ENCODE measurements around the gene CAMTA1. TPM values are rescaled to one million over a fixed set of nuclear protein-coding genes. Genes with fewer than 3 reads are reported as not detected.

The CAMTA1 gene
- total RNA-seq, 1 donor from 2014 or later, result 79.3 TPM

- DNase-seq (ENCODE audit: low read depth), result no peak
These were observed 411.0 kb downstream of the CAMTA1 start for GRCh38 chr1:7196036-7196911.

DNA sequence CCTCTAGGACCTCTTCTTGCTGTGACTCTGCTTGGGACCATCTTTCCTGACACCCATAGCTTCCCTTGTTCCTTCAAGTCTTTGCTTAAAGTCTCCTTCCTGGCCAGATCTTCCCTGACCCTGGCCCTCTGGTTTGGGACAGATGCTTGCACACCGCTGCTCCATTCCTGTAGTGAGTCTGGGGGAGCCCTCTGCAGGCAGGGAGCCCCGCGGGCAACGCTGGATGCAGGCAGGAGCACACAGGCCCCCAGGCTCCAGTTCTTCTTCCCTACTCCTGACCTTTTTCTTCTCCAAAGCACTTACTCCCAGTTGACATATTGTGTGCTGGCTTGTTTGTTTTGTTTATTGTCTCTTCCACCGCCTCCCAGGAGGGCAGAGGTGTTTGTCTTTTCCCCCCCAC lies 413.4 kb downstream of the CAMTA1 start:
- DNase-seq (ENCODE audit: low read depth), result no peak

- DNase-seq (ENCODE audit: low read depth), result no peak
These were observed 414.0 kb downstream of the CAMTA1 start for GRCh38 chr1:7199077-7199779.

GRCh38 chr1:7207875-7208646 lies 422.8 kb downstream of the CAMTA1 start:
- DNase-seq (ENCODE audit: low read depth), result peak; percentile 74

- no peak for DNase-seq (ENCODE audit: low read depth)
These were observed 423.5 kb downstream of the CAMTA1 start for GRCh38 chr1:7208647-7209180.

GRCh38 chr1:7209336-7209735 lies 424.1 kb downstream of the CAMTA1 start:
- no peak for DNase-seq (ENCODE audit: low read depth)

DNA sequence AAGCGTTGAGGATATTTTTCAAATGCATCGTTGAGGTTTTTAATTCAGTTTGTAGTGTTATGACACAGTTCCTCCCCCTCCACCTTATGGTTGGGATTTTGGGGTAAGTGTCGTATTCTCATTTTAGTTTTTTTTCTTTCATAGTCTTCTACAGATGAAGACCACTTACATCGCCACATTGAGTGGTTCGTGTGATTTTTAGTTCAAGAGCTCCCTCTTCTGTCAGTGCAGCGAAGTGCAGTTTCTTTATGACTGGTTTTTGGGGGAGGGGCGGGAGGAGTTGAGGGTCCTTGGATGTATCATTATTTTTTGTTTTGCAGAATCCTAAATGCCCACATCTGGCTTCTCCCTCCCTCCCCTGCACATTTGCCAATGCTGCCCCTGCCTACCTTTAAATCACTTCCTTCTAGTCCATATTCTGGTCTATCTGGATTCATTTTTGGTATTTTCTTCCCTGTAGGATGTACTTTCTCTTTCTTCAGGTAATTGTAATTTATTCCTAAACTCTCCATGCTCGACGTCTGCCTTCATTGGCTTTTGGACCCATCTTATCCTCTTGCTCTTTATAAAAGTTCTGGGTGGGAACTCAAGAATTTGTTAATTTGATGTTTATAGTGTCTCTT lies 433.1 kb downstream of the CAMTA1 start:
- DNase-seq (ENCODE audit: low read depth), result peak; percentile 49

- no peak for DNase-seq (ENCODE audit: low read depth)
These were observed 433.8 kb downstream of the CAMTA1 start for GRCh38 chr1:7219031-7219430.

GRCh38 chr1:7220007-7220406 lies 434.8 kb downstream of the CAMTA1 start:
- DNase-seq (ENCODE audit: low read depth), result no peak

GRCh38 chr1:7220712-7221252 lies 435.5 kb downstream of the CAMTA1 start:
- no peak for DNase-seq (ENCODE audit: low read depth)

DNA sequence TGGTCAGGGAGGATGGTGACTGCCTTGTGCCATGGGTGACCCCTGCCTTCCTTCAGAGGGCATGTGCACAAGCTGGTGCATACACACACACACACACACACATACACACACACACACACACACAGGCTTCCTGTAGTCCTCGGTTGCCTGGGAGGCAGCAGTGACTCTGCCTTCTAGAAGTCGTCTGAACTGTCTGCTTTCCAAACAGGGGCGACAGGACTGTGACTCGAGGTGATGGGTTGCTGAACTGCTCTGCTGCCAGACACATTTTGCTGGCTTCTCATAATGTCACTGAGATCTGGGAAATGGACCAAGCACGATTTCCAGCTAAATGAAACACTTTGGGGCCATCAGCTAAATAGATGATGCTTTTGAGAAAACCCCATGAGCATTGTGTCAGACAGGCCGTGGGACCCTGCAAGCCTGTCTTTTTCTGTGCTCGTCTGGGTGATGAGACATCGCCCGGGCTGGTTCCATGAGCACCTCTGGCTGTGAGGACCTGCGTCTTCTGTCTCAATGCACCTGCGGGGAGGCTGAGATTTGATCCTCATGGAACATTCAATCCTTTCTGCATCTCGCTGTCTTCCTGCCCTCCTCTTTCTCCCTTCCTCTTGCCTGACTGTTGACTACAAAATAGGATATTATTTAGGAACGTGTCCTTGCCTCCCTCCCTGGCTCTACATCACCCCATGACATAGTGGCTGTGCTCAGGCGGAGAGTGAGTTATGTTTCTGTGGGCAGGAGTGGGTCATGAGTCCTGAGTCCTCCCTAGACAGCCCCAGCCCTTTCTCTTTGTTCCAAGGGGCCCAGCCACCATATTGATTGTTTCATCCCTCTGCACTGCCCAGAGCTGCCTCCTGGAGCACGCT lies 436.8 kb downstream of the CAMTA1 start:
- DNase-seq (ENCODE audit: low read depth), result no peak

- DNase-seq (ENCODE audit: low read depth), result no peak
These were observed 437.4 kb downstream of the CAMTA1 start for GRCh38 chr1:7222695-7223015.

- peak; percentile 69 for DNase-seq (ENCODE audit: low read depth)
These were observed 438.3 kb downstream of the CAMTA1 start for GRCh38 chr1:7223334-7224080.

GRCh38 chr1:7224081-7224534 lies 438.9 kb downstream of the CAMTA1 start:
- DNase-seq (ENCODE audit: low read depth), result no peak

GRCh38 chr1:7224644-7225043 lies 439.4 kb downstream of the CAMTA1 start:
- DNase-seq (ENCODE audit: low read depth), result peak; percentile 29

GRCh38 chr1:7225711-7226505 lies 440.7 kb downstream of the CAMTA1 start:
- peak; percentile 52 for DNase-seq (ENCODE audit: low read depth)

GRCh38 chr1:7227654-7228053 lies 442.4 kb downstream of the CAMTA1 start:
- DNase-seq (ENCODE audit: low read depth), result no peak

- no peak for DNase-seq (ENCODE audit: low read depth)
These were observed 443.2 kb downstream of the CAMTA1 start for GRCh38 chr1:7228252-7228961.
